Body of pancreas (tissue), 4 donors: ENCODE data around the gene PTPRH. TPM values are rescaled to one million over a fixed set of nuclear protein-coding genes. Genes with fewer than 3 reads are reported as not detected.
"Not testable (repeated sequence)": the region's sequence is repeated elsewhere in the genome, so short reads cannot be mapped to it uniquely, and the experiment has no call there.

Source experiments
- ATAC-seq: fragments of 150-250 bp; one replicate; pipeline ENCODE4 v1.9.1; 2016
- DNase-seq, 4 donors: peaks; one replicate each; pipeline ENCODE4 v3.0.0-alpha.2; 2019
- H3K27ac ChIP-seq, 4 donors: fragments of 200-600 bp; sonication (generic); 1 replicate in 3 of 4; 2 replicates in 1 of 4; pipeline versions ENCODE4 v1.5.1 to v1.6.1; 2016 to 2019; ENCODE audit warnings: mild to moderate bottlenecking in 1 of 4, mixed read lengths in 1 of 4, moderate library complexity in 1 of 4
- H3K27me3 ChIP-seq, 2 donors: fragments of 200-600 bp; sonication (generic); one replicate each; pipeline ENCODE4 v1.6.0; 2016; ENCODE audit warnings: mild to moderate bottlenecking in 1 of 2
- H3K36me3 ChIP-seq, 2 donors: fragments of 200-600 bp; sonication (generic); replicated peaks in 1 of 2; 2 replicates each; pipeline ENCODE4 v1.5.1; 2016; ENCODE audit warnings: low read depth in 2 of 2; ENCODE audit not compliant: insufficient read depth in 1 of 2
- H3K4me1 ChIP-seq: fragments of 200-600 bp; sonication (generic); one replicate; pipeline ENCODE4 v1.6.0; 2016
- H3K4me3 ChIP-seq, 2 donors: fragments of 200-600 bp; sonication (generic); 1 replicate in 1 of 2; 2 replicates in 1 of 2; pipeline ENCODE4 v1.5.1; 2016 to 2019
- H3K9me3 ChIP-seq, 3 donors: fragments of 200-600 bp; sonication (generic); 1 replicate in 2 of 3; 2 replicates in 1 of 3; pipeline ENCODE4 v1.5.1; 2016
- POLR2A ChIP-seq, 3 donors: fragments of 450-650 bp; IDR thresholded peaks; one replicate each; pipeline ENCODE4 v1.6.1; 2016; ENCODE audit warnings: antibody characterized with exemption in 3 of 3, mild to moderate bottlenecking in 2 of 3
- WGBS, 2 donors: methylation state at CpG; one replicate each; pipeline ENCODE4 v1.1.5; 2017; 5-methylcytosine and 5-hydroxymethylcytosine counted together
- intact Hi-C: fragments of 100-400 bp; cut with DNase I; formaldehyde crosslinking; loops from one replicate; pipeline ENCODE4 v1.15.1; 2023
- total RNA-seq, 2 donors: library from RNA; depleted of rRNA; stranded (reverse); fragments of >200 nt; gene quantifications; one replicate each; pipeline ENCODE4 v1.1.0, GENCODE V29; 2016
- TF ChIP-seq, protein P1 (sequence below), 7 experiments: fragments of 450-650 bp in 4 of 7; fragments of 200-600 bp in 3 of 7; sonication (generic) in 3 of 7; IDR thresholded peaks; one replicate each; pipeline ENCODE4 v1.5.1; 2016 to 2019; ENCODE audit warnings: antibody characterized with exemption in 7 of 7

PTPRH gene
- total RNA-seq, 2 donors from 2014 or later, result 14.8 to 15.8 TPM

- TF ChIP-seq, protein P1, sequence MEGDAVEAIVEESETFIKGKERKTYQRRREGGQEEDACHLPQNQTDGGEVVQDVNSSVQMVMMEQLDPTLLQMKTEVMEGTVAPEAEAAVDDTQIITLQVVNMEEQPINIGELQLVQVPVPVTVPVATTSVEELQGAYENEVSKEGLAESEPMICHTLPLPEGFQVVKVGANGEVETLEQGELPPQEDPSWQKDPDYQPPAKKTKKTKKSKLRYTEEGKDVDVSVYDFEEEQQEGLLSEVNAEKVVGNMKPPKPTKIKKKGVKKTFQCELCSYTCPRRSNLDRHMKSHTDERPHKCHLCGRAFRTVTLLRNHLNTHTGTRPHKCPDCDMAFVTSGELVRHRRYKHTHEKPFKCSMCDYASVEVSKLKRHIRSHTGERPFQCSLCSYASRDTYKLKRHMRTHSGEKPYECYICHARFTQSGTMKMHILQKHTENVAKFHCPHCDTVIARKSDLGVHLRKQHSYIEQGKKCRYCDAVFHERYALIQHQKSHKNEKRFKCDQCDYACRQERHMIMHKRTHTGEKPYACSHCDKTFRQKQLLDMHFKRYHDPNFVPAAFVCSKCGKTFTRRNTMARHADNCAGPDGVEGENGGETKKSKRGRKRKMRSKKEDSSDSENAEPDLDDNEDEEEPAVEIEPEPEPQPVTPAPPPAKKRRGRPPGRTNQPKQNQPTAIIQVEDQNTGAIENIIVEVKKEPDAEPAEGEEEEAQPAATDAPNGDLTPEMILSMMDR (IDR thresholded peaks at IDR 0.05), result no peak
- no peak for TF ChIP-seq POLR2A (IDR thresholded peaks at IDR 0.05)
- H3K9me3 ChIP-seq, result no peaks in the 10 kb centered on the region
- no peak overlapping the region for H3K4me3 ChIP-seq
- H3K36me3 ChIP-seq, result no peaks in the 10 kb centered on the region
- peaks cover 37% of the 10 kb centered on the region for H3K4me1 ChIP-seq
- 64 to 67% methylated on average over 17 of the region's 17 CpGs for WGBS, 2 donors
- DNase-seq (peak; percentile 37 to 81 (median 66)), ATAC-seq (peak; percentile 68)
- peak overlapping the region; percentile 79 to 92 (median 84) for H3K27ac ChIP-seq
- no peaks in the 10 kb centered on the region for H3K27me3 ChIP-seq
- intact Hi-C loops, result no loop called here
Measured at GRCh38 chr19:55209693-55210472, 582 bp upstream of the PTPRH start.

DNA sequence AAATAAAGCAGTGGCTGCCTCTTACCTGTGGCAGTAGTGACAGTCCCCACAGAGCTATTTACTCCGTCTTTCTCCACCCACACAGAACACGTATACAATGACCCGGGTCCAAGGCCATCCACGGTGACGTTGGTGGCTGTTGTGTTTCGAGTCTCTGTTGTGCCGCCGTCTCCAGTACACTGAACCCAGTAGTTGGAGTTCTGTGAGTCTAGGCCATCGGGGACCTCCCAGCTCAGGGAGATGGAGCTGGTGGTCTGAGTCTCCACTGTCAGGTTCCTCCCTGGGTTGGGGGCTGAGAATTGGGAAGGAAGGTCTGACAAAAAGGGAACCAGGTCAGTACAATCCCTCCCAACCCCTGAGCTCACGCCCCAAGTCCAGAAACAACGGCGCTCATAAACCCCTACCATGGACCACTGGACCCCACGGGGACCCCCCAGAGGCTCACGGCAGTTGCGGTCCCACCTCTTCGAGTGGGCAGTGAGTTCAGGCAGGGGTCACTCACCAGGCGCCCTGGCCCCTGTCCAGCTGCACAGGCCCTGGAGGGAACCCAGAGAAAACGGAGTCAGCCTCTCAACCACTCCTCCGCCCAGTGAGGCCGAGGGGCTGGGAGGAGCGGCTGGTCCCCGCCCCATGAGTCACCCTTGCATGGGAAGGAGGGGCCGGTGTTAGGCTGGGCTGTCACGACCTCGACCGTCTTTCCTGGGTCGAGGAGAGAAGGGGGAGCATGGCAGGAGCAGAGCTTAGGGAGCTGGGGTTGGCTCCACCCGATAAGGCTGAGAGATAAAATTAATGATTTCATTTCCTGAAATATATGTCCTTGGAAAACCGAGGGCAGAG lies 2.4 kb downstream of the PTPRH start:
- Histone ChIP-seq H3K9me3 (no peaks in the 10 kb centered on the region), H3K4me1 (peaks cover 37% of the 10 kb centered on the region), H3K4me3 (no peak overlapping the region), H3K36me3 (no peaks in the 10 kb centered on the region), H3K27ac (peak overlapping the region; percentile 65 to 85 (median 82)), H3K27me3 (no peaks in the 10 kb centered on the region)
- intact Hi-C loops, result no loop called here
- TF ChIP-seq, protein P1 (IDR thresholded peaks at IDR 0.05), result no peak
- TF ChIP-seq POLR2A (IDR thresholded peaks at IDR 0.05), result peak; percentile 63 to 84 (median 80)
- 9 to 16% methylated on average over 20 to 29 of the region's 29 CpGs for WGBS, 2 donors
- DNase-seq (peak; percentile 87 to 94 (median 92)), ATAC-seq (peak; percentile 90)

- intact Hi-C loops, H3K36me3 ChIP-seq, ATAC-seq, H3K27ac ChIP-seq, H3K9me3 ChIP-seq, DNase-seq, H3K27me3 ChIP-seq, H3K4me3 ChIP-seq: not testable (repeated sequence)
- WGBS, 2 donors, result 63 to 72% methylated on average over 8 to 10 of the region's 10 CpGs
- TF ChIP-seq, protein P1 (IDR thresholded peaks at IDR 0.05), result peak in 1 of 7 experiments; percentile 4
- H3K4me1 ChIP-seq, result peaks cover 10% of the 10 kb centered on the region
Measured at GRCh38 chr19:55202199-55202598, 7.1 kb downstream of the PTPRH start.

- intact Hi-C loops, result no loop called here
- DNase-seq (no peak), ATAC-seq (no peak)
- no peak overlapping the region for H3K27ac ChIP-seq
- no peaks in the 10 kb centered on the region for H3K4me1 ChIP-seq
- no peaks in the 10 kb centered on the region for H3K36me3 ChIP-seq
- no peaks in the 10 kb centered on the region for H3K9me3 ChIP-seq
- no peaks in the 10 kb centered on the region for H3K27me3 ChIP-seq
- H3K4me3 ChIP-seq, result no peak overlapping the region
- 71 to 88% methylated on average over 5 of the region's 5 CpGs for WGBS, 2 donors
- TF ChIP-seq, protein P1 (IDR thresholded peaks at IDR 0.05), result no peak
Measured at GRCh38 chr19:55199620-55200204, 9.6 kb downstream of the PTPRH start.
